WTC11 (cell line): ENCODE data around the gene MRPL14. TPM values are rescaled to one million over a fixed set of nuclear protein-coding genes. Genes with fewer than 3 reads are reported as not detected.

ENCODE experiments used
- ATAC-seq: fragments of 200-7000 bp; cut with Tn5 transposase; 2 replicates; pipeline ENCODE4 v1.10.0; 2021; ENCODE audit warnings: mild to moderate bottlenecking, moderate library complexity
- CTCF ChIA-PET: fragments of 300-600 bp; sonication (Branson Sonifier 250); formaldehyde crosslinking; loops from one replicate; lab custom pipeline; 2021; ENCODE audit warnings: antibody characterized with exemption; lab: Charles Lee
- POLR2A ChIA-PET: fragments of 350-600 bp; sonication (Branson Sonifier 250); formaldehyde crosslinking; loops from one replicate; lab custom pipeline; 2021; ENCODE audit warnings: antibody characterized with exemption; lab: Charles Lee
- DNase-seq: peaks from one replicate; pipeline ENCODE4 v3.0.0; 2021; ENCODE audit warnings: low spot score
- H3K27ac Mint-ChIP-seq: 2 replicates; pipeline ENCODE4 v1.8.0; 2021; ENCODE audit warnings: mixed read lengths
- H3K27me3 Mint-ChIP-seq: 2 replicates; pipeline ENCODE4 v1.8.0; 2021; ENCODE audit warnings: low read depth, mild to moderate bottlenecking, moderate library complexity, mixed read lengths
- H3K36me3 Mint-ChIP-seq: 2 replicates; pipeline ENCODE4 v1.8.0; 2021; ENCODE audit warnings: mixed read lengths
- H3K4me1 Mint-ChIP-seq: 2 replicates; pipeline ENCODE4 v1.8.0; 2022; ENCODE audit warnings: mixed read lengths
- H3K4me3 Mint-ChIP-seq: 2 replicates; pipeline ENCODE4 v1.8.0; 2021; ENCODE audit warnings: mild to moderate bottlenecking, moderate library complexity, mixed read lengths
- H3K9me3 Mint-ChIP-seq: 2 replicates; pipeline ENCODE4 v1.8.0; 2021; ENCODE audit warnings: mixed read lengths
- AFF4 ChIP-seq: sonication (generic); formaldehyde crosslinking; IDR thresholded peaks from 2 replicates; pipeline ENCODE4 v1.8.1; 2023; ENCODE audit warnings: mild to moderate bottlenecking, missing genetic modification reagents, borderline replicate concordance
- CREM ChIP-seq: sonication (generic); formaldehyde crosslinking; IDR thresholded peaks from 2 replicates; pipeline ENCODE4 v1.8.1; 2022; ENCODE audit warnings: mild to moderate bottlenecking, missing genetic modification reagents, moderate library complexity
- E2F1 ChIP-seq: sonication (generic); formaldehyde crosslinking; IDR thresholded peaks from 2 replicates; pipeline ENCODE4 v1.8.0; 2022; ENCODE audit warnings: mild to moderate bottlenecking, missing genetic modification reagents
- ETV6 ChIP-seq: sonication (generic); formaldehyde crosslinking; IDR thresholded peaks from 2 replicates; pipeline ENCODE4 v1.8.1; 2022; ENCODE audit warnings: mild to moderate bottlenecking, missing genetic modification reagents
- FOXK1 ChIP-seq: sonication (generic); formaldehyde crosslinking; IDR thresholded peaks from 2 replicates; pipeline ENCODE4 v1.8.0; 2022; ENCODE audit warnings: mild to moderate bottlenecking, moderate library complexity, missing genetic modification reagents
- GTF2I ChIP-seq: fragments of 250-450 bp; sonication (Bioruptor Pico); conservative IDR thresholded peaks from 2 replicates; pipeline ENCODE4 v1.4.0; 2021; ENCODE audit warnings: mild to moderate bottlenecking
- HMGA2 ChIP-seq: fragments of 250-450 bp; sonication (Bioruptor Pico); IDR thresholded peaks from 2 replicates; pipeline ENCODE4 v1.4.0; 2021; ENCODE audit warnings: mild to moderate bottlenecking, moderate library complexity
- HMGXB4 ChIP-seq: sonication (generic); formaldehyde crosslinking; IDR thresholded peaks from 2 replicates; pipeline ENCODE4 v1.8.1; 2023; ENCODE audit warnings: mild to moderate bottlenecking, moderate library complexity, missing genetic modification reagents
- JUN ChIP-seq: sonication (generic); formaldehyde crosslinking; IDR thresholded peaks from 2 replicates; pipeline ENCODE4 v1.8.0; 2023; ENCODE audit warnings: mild to moderate bottlenecking, missing genetic modification reagents
- OVOL2 ChIP-seq: fragments of 250-450 bp; sonication (Bioruptor Pico); IDR thresholded peaks from 2 replicates; pipeline ENCODE4 v1.9.0; 2021; ENCODE audit warnings: mild to moderate bottlenecking, borderline replicate concordance
- PREB ChIP-seq: sonication (generic); formaldehyde crosslinking; IDR thresholded peaks from 2 replicates; pipeline ENCODE4 v1.8.1; 2022; ENCODE audit warnings: mild to moderate bottlenecking, missing genetic modification reagents, moderate library complexity, borderline replicate concordance
- TEAD1 ChIP-seq: sonication (generic); formaldehyde crosslinking; IDR thresholded peaks from 2 replicates; pipeline ENCODE4 v1.8.0; 2022; ENCODE audit warnings: mild to moderate bottlenecking, missing genetic modification reagents
- ZNF219 ChIP-seq: sonication (generic); formaldehyde crosslinking; IDR thresholded peaks from 2 replicates; pipeline ENCODE4 v1.8.0; 2023; ENCODE audit warnings: missing genetic modification reagents, mild to moderate bottlenecking, borderline replicate concordance
- ZNF671 ChIP-seq: fragments of 250-450 bp; sonication (Bioruptor Pico); IDR thresholded peaks from 2 replicates; pipeline ENCODE4 v1.8.0; 2021; ENCODE audit warnings: mild to moderate bottlenecking
- total RNA-seq: library from RNA; stranded (reverse); gene quantifications from 3 replicates; pipeline ENCODE4 v1.2.3, GENCODE V29; 2021
- TF ChIP-seq, protein P1 (sequence below): sonication (generic); formaldehyde crosslinking; IDR thresholded peaks from 2 replicates; pipeline ENCODE4 v1.8.0; 2022; ENCODE audit warnings: missing genetic modification reagents
- TF ChIP-seq, protein P2 (sequence below): sonication (generic); formaldehyde crosslinking; IDR thresholded peaks from 2 replicates; pipeline ENCODE4 v1.8.1; 2022; ENCODE audit warnings: low read depth, missing genetic modification reagents, borderline replicate concordance
- TF ChIP-seq, protein P3 (sequence below): fragments of 250-450 bp; sonication (Bioruptor Pico); IDR thresholded peaks from 2 replicates; pipeline ENCODE4 v1.9.0; 2021; ENCODE audit warnings: mild to moderate bottlenecking

The MRPL14 gene
- total RNA-seq, 1 experiment from 2014 or later = 74.2 TPM

- Mint-ChIP-seq H3K36me3 (peaks cover 4% of the 10 kb centered on the region; the same call in 1 of the 2 replicates), H3K27ac (no peak overlapping the region), H3K4me1 (no peaks in the 10 kb centered on the region), H3K4me3 (no peak overlapping the region), H3K9me3 (no peaks in the 10 kb centered on the region), H3K27me3 (no peaks in the 10 kb centered on the region; the same call in 1 of the 2 replicates)
- CTCF ChIA-PET = interaction anchor here (1.0 to 3.7 kb wide), 3 partner anchors 9 to 136 kb away, joined by 3 to 12 read pairs (median 4); no protein-coding TSS in a partner anchor
- POLR2A ChIA-PET = no interaction called here
- no peak for TF ChIP-seq AFF4 (CRISPR knock-in tag)
- no peak for TF ChIP-seq GTF2I (CRISPR knock-in tag)
- no peak for TF ChIP-seq TEAD1
- TF ChIP-seq OVOL2 (CRISPR knock-in tag) = no peak
- no peak for TF ChIP-seq PREB (CRISPR knock-in tag)
- TF ChIP-seq E2F1 = no peak
- TF ChIP-seq HMGXB4 (CRISPR knock-in tag) = no peak
- ATAC-seq (no peak), DNase-seq (no peak)
Measured at GRCh38 chr6:44090465-44090864, 36.8 kb downstream of the MRPL14 start.

GRCh38 chr6:44088827-44089590 is 38.2 kb downstream of the MRPL14 start:
- no peak for ATAC-seq
- no peak for DNase-seq
- no peak overlapping the region for H3K27ac Mint-ChIP-seq
- no peak for TF ChIP-seq ZNF219
- TF ChIP-seq, all 79 proteins: peak for 0
- POLR2A ChIA-PET = no interaction called here
- H3K36me3 Mint-ChIP-seq = no peaks in the 10 kb centered on the region
- CTCF ChIA-PET = interaction anchor here (0.7 to 1.3 kb wide), 7 partner anchors 9 to 421 kb away, joined by 3 to 4 read pairs (median 3); no protein-coding TSS in a partner anchor
- H3K4me3 Mint-ChIP-seq = no peak overlapping the region
- peaks cover 7% of the 10 kb centered on the region for H3K4me1 Mint-ChIP-seq
- no peaks in the 10 kb centered on the region; the same call in 1 of the 2 replicates for H3K27me3 Mint-ChIP-seq
- no peaks in the 10 kb centered on the region for H3K9me3 Mint-ChIP-seq

DNA sequence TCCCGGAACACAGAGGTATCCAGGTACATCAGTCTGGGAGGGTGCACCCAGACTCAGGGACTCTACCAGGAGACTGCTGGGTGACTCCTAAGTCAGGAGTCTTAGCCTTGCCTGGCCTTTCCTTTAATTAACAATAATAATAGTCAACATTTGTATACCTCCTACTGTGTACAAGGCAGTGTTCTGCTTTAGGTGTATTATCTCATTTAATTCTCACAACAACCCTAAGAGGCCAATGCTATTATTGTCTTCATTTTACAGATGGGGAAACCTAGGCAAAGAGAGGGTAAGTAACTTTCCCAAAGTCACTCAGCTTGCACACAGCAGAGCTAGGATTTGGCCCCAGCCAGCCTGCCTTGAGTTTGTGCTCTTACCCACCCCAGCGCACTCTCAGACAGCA is 39.6 kb downstream of the MRPL14 start:
- ChIA-PET CTCF (interaction anchor here (0.5 kb wide), 1 partner anchor 266 kb away, joined by 3 read pairs; no protein-coding TSS in a partner anchor), POLR2A (no interaction called here)
- no peaks in the 10 kb centered on the region; the same call in 1 of the 2 replicates for H3K27me3 Mint-ChIP-seq
- no peak overlapping the region for H3K27ac Mint-ChIP-seq
- no peaks in the 10 kb centered on the region for H3K9me3 Mint-ChIP-seq
- peaks cover 7% of the 10 kb centered on the region for H3K4me1 Mint-ChIP-seq
- H3K36me3 Mint-ChIP-seq = no peaks in the 10 kb centered on the region
- ATAC-seq (no peak), DNase-seq (no peak)
- no peak overlapping the region for H3K4me3 Mint-ChIP-seq
- TF ChIP-seq, protein P1, sequence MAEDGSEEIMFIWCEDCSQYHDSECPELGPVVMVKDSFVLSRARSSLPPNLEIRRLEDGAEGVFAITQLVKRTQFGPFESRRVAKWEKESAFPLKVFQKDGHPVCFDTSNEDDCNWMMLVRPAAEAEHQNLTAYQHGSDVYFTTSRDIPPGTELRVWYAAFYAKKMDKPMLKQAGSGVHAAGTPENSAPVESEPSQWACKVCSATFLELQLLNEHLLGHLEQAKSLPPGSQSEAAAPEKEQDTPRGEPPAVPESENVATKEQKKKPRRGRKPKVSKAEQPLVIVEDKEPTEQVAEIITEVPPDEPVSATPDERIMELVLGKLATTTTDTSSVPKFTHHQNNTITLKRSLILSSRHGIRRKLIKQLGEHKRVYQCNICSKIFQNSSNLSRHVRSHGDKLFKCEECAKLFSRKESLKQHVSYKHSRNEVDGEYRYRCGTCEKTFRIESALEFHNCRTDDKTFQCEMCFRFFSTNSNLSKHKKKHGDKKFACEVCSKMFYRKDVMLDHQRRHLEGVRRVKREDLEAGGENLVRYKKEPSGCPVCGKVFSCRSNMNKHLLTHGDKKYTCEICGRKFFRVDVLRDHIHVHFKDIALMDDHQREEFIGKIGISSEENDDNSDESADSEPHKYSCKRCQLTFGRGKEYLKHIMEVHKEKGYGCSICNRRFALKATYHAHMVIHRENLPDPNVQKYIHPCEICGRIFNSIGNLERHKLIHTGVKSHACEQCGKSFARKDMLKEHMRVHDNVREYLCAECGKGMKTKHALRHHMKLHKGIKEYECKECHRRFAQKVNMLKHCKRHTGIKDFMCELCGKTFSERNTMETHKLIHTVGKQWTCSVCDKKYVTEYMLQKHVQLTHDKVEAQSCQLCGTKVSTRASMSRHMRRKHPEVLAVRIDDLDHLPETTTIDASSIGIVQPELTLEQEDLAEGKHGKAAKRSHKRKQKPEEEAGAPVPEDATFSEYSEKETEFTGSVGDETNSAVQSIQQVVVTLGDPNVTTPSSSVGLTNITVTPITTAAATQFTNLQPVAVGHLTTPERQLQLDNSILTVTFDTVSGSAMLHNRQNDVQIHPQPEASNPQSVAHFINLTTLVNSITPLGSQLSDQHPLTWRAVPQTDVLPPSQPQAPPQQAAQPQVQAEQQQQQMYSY (CRISPR knock-in tag) = no peak
- TF ChIP-seq, protein P2, sequence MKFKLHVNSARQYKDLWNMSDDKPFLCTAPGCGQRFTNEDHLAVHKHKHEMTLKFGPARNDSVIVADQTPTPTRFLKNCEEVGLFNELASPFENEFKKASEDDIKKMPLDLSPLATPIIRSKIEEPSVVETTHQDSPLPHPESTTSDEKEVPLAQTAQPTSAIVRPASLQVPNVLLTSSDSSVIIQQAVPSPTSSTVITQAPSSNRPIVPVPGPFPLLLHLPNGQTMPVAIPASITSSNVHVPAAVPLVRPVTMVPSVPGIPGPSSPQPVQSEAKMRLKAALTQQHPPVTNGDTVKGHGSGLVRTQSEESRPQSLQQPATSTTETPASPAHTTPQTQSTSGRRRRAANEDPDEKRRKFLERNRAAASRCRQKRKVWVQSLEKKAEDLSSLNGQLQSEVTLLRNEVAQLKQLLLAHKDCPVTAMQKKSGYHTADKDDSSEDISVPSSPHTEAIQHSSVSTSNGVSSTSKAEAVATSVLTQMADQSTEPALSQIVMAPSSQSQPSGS (CRISPR knock-in tag) = no peak
- TF ChIP-seq CREM (no peak), HMGA2 (CRISPR knock-in tag) (no peak), JUN (CRISPR knock-in tag) (no peak), ZNF671 (CRISPR knock-in tag) (no peak), FOXK1 (CRISPR knock-in tag) (no peak), ETV6 (no peak)
- TF ChIP-seq, protein P3, sequence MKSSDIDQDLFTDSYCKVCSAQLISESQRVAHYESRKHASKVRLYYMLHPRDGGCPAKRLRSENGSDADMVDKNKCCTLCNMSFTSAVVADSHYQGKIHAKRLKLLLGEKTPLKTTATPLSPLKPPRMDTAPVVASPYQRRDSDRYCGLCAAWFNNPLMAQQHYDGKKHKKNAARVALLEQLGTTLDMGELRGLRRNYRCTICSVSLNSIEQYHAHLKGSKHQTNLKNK = no peak
